Measurements from ENCODE around the gene SETD6.

The SETD6 gene

GRCh38 chr16:58497935-58498334 lies 17.4 kb upstream of the SETD6 start:
- Histone ChIP-seq H4K20me1 (ENCODE audit: insufficient read depth, low read length) (no peaks in the 10 kb centered on the region), H3K4me3 (ENCODE audit: low read length) (no peak overlapping the region), H3K36me3 (replicated peaks; ENCODE audit: low read depth, low read length) (no peaks in the 10 kb centered on the region), H3K9me3 (ENCODE audit: insufficient read depth, low read length) (no peaks in the 10 kb centered on the region), H3K4me1 (ENCODE audit: low read length) (peaks cover 32% of the 10 kb centered on the region), H3K4me2 (ENCODE audit: low read length) (no peak overlapping the region), H3K27ac (ENCODE audit: low read length) (no peak overlapping the region), H2AFZ (ENCODE audit: low read depth, low read length) (no peak overlapping the region), H3K27me3 (ENCODE audit: low read depth, low read length) (peaks cover 5% of the 10 kb centered on the region; the same call in 1 of the 2 replicates), H3K9ac (ENCODE audit: low read length) (no peak overlapping the region), H3K79me2 (ENCODE audit: low read length) (no peaks in the 10 kb centered on the region)
- no peak for TF ChIP-seq CTCF (IDR thresholded peaks at IDR 0.05; ENCODE audit: low read depth, low read length)
- TF ChIP-seq EZH2phosphoT487 (IDR thresholded peaks at IDR 0.05; ENCODE audit: low read depth), result no peak

- H3K9me3 ChIP-seq (ENCODE audit: insufficient read depth, low read length), result no peaks in the 10 kb centered on the region
- H3K4me2 ChIP-seq (ENCODE audit: low read length), result no peak overlapping the region
- H3K4me1 ChIP-seq (ENCODE audit: low read length), result peaks cover 32% of the 10 kb centered on the region
- H2AFZ ChIP-seq (ENCODE audit: low read depth, low read length), result no peak overlapping the region
- H3K4me3 ChIP-seq (ENCODE audit: low read length), result no peak overlapping the region
- no peak overlapping the region for H3K9ac ChIP-seq (ENCODE audit: low read length)
- no peaks in the 10 kb centered on the region for H3K36me3 ChIP-seq (replicated peaks; ENCODE audit: low read depth, low read length)
- no peaks in the 10 kb centered on the region for H4K20me1 ChIP-seq (ENCODE audit: insufficient read depth, low read length)
- no peaks in the 10 kb centered on the region for H3K79me2 ChIP-seq (ENCODE audit: low read length)
- peaks cover 3% of the 10 kb centered on the region; the same call in 1 of the 2 replicates for H3K27me3 ChIP-seq (ENCODE audit: low read depth, low read length)
- no peak overlapping the region for H3K27ac ChIP-seq (ENCODE audit: low read length)
- no peak for TF ChIP-seq CTCF (IDR thresholded peaks at IDR 0.05; ENCODE audit: low read depth, low read length)
- TF ChIP-seq EZH2phosphoT487 (IDR thresholded peaks at IDR 0.05; ENCODE audit: low read depth), result no peak
These were observed 16.8 kb upstream of the SETD6 start for GRCh38 chr16:58498341-58499091.

DNA sequence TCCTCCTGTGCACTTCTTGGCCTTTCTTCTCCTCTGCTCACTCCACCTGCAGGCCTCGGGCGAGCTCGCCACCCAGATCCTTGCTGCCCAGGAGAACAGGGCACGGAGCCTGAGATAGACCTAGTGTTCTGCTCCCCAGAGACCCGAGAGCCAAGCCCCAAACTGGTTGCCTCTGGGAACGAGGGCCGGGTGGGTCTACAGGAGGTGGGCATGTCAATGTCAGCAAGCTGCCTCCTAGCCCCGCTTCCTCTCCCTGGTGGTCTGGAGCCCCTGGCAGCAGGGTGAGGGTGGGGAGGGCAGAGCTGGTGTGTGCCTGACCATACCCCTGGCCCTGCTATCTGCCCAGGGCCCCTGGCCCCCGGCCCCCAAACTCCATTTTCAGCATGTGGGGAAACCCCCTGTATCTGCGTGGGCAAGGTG lies 16.2 kb upstream of the SETD6 start:
- Histone ChIP-seq H3K4me2 (ENCODE audit: low read length) (peak overlapping the region; percentile 99), H3K4me3 (ENCODE audit: low read length) (peak overlapping the region; percentile 89), H3K27ac (ENCODE audit: low read length) (no peak overlapping the region), H3K9me3 (ENCODE audit: insufficient read depth, low read length) (no peaks in the 10 kb centered on the region), H3K79me2 (ENCODE audit: low read length) (no peaks in the 10 kb centered on the region), H3K27me3 (ENCODE audit: low read depth, low read length) (no peaks in the 10 kb centered on the region), H4K20me1 (ENCODE audit: insufficient read depth, low read length) (no peaks in the 10 kb centered on the region), H2AFZ (ENCODE audit: low read depth, low read length) (peak overlapping the region; percentile 96), H3K36me3 (replicated peaks; ENCODE audit: low read depth, low read length) (no peaks in the 10 kb centered on the region), H3K4me1 (ENCODE audit: low read length) (peaks cover 32% of the 10 kb centered on the region), H3K9ac (ENCODE audit: low read length) (no peak overlapping the region)
- TF ChIP-seq CTCF (IDR thresholded peaks at IDR 0.05; ENCODE audit: low read depth, low read length) (no peak), EZH2phosphoT487 (IDR thresholded peaks at IDR 0.05; ENCODE audit: low read depth) (no peak)

GRCh38 chr16:58499615-58500351 lies 15.5 kb upstream of the SETD6 start, which contains the start of gene NDRG4:
TSS of gene NDRG4 (plus strand) at chr16:58500143. CDS start at chr16:58500249, 106 bp downstream.
- Histone ChIP-seq H3K36me3 (replicated peaks; ENCODE audit: low read depth, low read length) (no peaks in the 10 kb centered on the region), H3K27me3 (ENCODE audit: low read depth, low read length) (no peaks in the 10 kb centered on the region), H3K4me2 (ENCODE audit: low read length) (peak within 1 kb of the TSS; percentile 99), H3K9me3 (ENCODE audit: insufficient read depth, low read length) (no peaks in the 10 kb centered on the region), H4K20me1 (ENCODE audit: insufficient read depth, low read length) (no peaks in the 10 kb centered on the region), H3K79me2 (ENCODE audit: low read length) (no peaks in the 10 kb centered on the region), H3K9ac (ENCODE audit: low read length) (peak within 1 kb of the TSS; percentile 28), H3K4me1 (ENCODE audit: low read length) (peaks cover 32% of the 10 kb centered on the region), H3K4me3 (ENCODE audit: low read length) (peak within 1 kb of the TSS; percentile 89), H3K27ac (ENCODE audit: low read length) (no peak within 1 kb of the TSS), H2AFZ (ENCODE audit: low read depth, low read length) (peak within 1 kb of the TSS; percentile 96)
- TF ChIP-seq CTCF (IDR thresholded peaks at IDR 0.05; ENCODE audit: low read depth, low read length) (no peak), EZH2phosphoT487 (IDR thresholded peaks at IDR 0.05; ENCODE audit: low read depth) (no peak)
